Left kidney (tissue), 8 donors: ENCODE data around the gene ARMH3. TPM values are rescaled to one million over a fixed set of nuclear protein-coding genes. Genes with fewer than 3 reads are reported as not detected.
A peak's percentile ranks its signal among the peaks of the same experiment; 100 is the strongest.

Experiments used
- DNase-seq: peaks from one replicate; pipeline ENCODE4 v3.0.0-alpha.2; 2013
- long read RNA-seq, 8 donors: transcript quantifications; one replicate each; lab custom pipeline, GENCODE V29; 2026
- polyA plus RNA-seq: library from polyadenylated mRNA; unstranded; fragments of 120-200 nt; gene quantifications from one replicate; pipeline ENCODE4 v1.2.1, GENCODE V29; 2013; ENCODE audit not compliant: insufficient read length

Gene ARMH3
- 21.2 TPM for polyA plus RNA-seq
- long read RNA-seq, donor 1, partial matches to known transcripts = 0 of 1 reads
- long read RNA-seq, donor 1, other reads (novel, unspliced or antisense) = 0 of 1 reads
- long read RNA-seq, donor 2 = 0 reads
- long read RNA-seq, donor 3, partial matches to known transcripts = 0 of 1 reads
- long read RNA-seq, donor 3, other reads (novel, unspliced or antisense) = 0 of 1 reads
- long read RNA-seq, donor 4, partial matches to known transcripts = 0 of 1 reads
- long read RNA-seq, donor 4, other reads (novel, unspliced or antisense) = 0 of 1 reads
- long read RNA-seq, donor 5, partial matches to known transcripts = 0 of 1 reads
- long read RNA-seq, donor 5, other reads (novel, unspliced or antisense) = 0 of 1 reads
- long read RNA-seq, donor 6, partial matches to known transcripts = 0 of 1 reads
- long read RNA-seq, donor 6, other reads (novel, unspliced or antisense) = 0 of 1 reads
- long read RNA-seq, donor 7, full-length matches to known transcripts = 4 of 4 reads
- long read RNA-seq, donor 7, partial matches to known transcripts = 0 of 4 reads
- long read RNA-seq, donor 7, other reads (novel, unspliced or antisense) = 0 of 4 reads
- long read RNA-seq, donor 8, partial matches to known transcripts = 0 of 1 reads
- long read RNA-seq, donor 8, other reads (novel, unspliced or antisense) = 0 of 1 reads

GRCh38 chr10:102055647-102056419 lies at the start of gene ARMH3:
Gene ARMH3 (minus strand): TSS chr10:102056173. CDS start chr10:102040114, 16,059 bp downstream.
- peak; percentile 96 for DNase-seq

GRCh38 chr10:102102421-102102820 lies 46.4 kb upstream of the ARMH3 start:
- DNase-seq = no peak

- DNase-seq = no peak
Measured at GRCh38 chr10:102101152-102101551, 45.2 kb upstream of the ARMH3 start.

- no peak for DNase-seq
Measured at GRCh38 chr10:102096449-102096848, 40.5 kb upstream of the ARMH3 start.

GRCh38 chr10:102090772-102091171 lies 34.8 kb upstream of the ARMH3 start:
- DNase-seq = no peak

GRCh38 chr10:102086196-102086595 lies 30.2 kb upstream of the ARMH3 start:
- no peak for DNase-seq

GRCh38 chr10:102085336-102085735 lies 29.4 kb upstream of the ARMH3 start:
- DNase-seq = no peak

GRCh38 chr10:102083541-102083940 lies 27.6 kb upstream of the ARMH3 start:
- no peak for DNase-seq

GRCh38 chr10:102072673-102073527 lies 16.9 kb upstream of the ARMH3 start:
- peak; percentile 61 for DNase-seq

- DNase-seq = no peak
Measured at GRCh38 chr10:102069071-102069470, 13.1 kb upstream of the ARMH3 start.

GRCh38 chr10:102068216-102068615 lies 12.2 kb upstream of the ARMH3 start:
- DNase-seq = no peak

GRCh38 chr10:102067091-102067916 lies 11.3 kb upstream of the ARMH3 start:
- DNase-seq = no peak

GRCh38 chr10:102066399-102067088 lies 10.6 kb upstream of the ARMH3 start:
- DNase-seq = no peak

GRCh38 chr10:102065561-102066398 lies 9.8 kb upstream of the ARMH3 start:
- peak; percentile 18 for DNase-seq

GRCh38 chr10:102064868-102065560 lies 9.0 kb upstream of the ARMH3 start, which contains the start of gene HPS6:
Gene HPS6 (plus strand): TSS chr10:102065349. CDS start chr10:102065475, 126 bp downstream.
- DNase-seq = peak; percentile 88

GRCh38 chr10:102064503-102064867 lies 8.5 kb upstream of the ARMH3 start:
- no peak for DNase-seq

GRCh38 chr10:102059987-102060386 lies 4.0 kb upstream of the ARMH3 start:
- no peak for DNase-seq

GRCh38 chr10:102054881-102055646 lies 909 bp downstream of the ARMH3 start:
- peak; percentile 24 for DNase-seq
